Cardiac fibroblast (primary cell): ENCODE measurements around the gene ALG11.
"Not testable (repeated sequence)": the region's sequence is repeated elsewhere in the genome, so short reads cannot be mapped to it uniquely, and the experiment has no call there.

Experiments used
- DNase-seq, 2 donors: peaks; one replicate each; pipeline versions ENCODE4 v3.0.0 to v3.0.0-alpha.2; 2010; ENCODE audit warnings: low read depth in 2 of 2
- H3K4me3 ChIP-seq, 2 donors: replicated peaks in 1 of 2; 1 replicate in 1 of 2; 2 replicates in 1 of 2; pipeline ENCODE4 v1.5.1; 2011; ENCODE audit warnings: low read depth in 2 of 2, low read length in 2 of 2, mild to moderate bottlenecking in 2 of 2, moderate library complexity in 1 of 2
- CTCF ChIP-seq: IDR thresholded peaks from one replicate; pipeline ENCODE4 v1.5.1; 2011; ENCODE audit warnings: low read depth, mild to moderate bottlenecking, low read length, inconsistent platforms

The ALG11 gene

GRCh38 chr13:52048516-52048915 is 36.3 kb downstream of the ALG11 start:
- TF ChIP-seq CTCF = no peak
- H3K4me3 ChIP-seq = no peak overlapping the region
- DNase-seq = peak in 1 of 2 donors; percentile 51

GRCh38 chr13:52051400-52051799 is 39.2 kb downstream of the ALG11 start:
- no peak for DNase-seq
- H3K4me3 ChIP-seq = no peak overlapping the region
- no peak for TF ChIP-seq CTCF

- DNase-seq = peak in 1 of 2 donors; percentile 17
- TF ChIP-seq CTCF = no peak
These were observed 41.3 kb downstream of the ALG11 start for GRCh38 chr13:52053460-52053859.

GRCh38 chr13:52061064-52061463 is 48.9 kb downstream of the ALG11 start:
- not testable (repeated sequence) for H3K4me3 ChIP-seq, DNase-seq

More at GRCh38 chr13:52053460-52053859, 41.3 kb downstream of the ALG11 start:
- no peak overlapping the region for H3K4me3 ChIP-seq

- H3K4me3 ChIP-seq = no peak overlapping the region
- DNase-seq = peak; percentile 1 to 16
- no peak for TF ChIP-seq CTCF
These were observed 49.4 kb downstream of the ALG11 start for GRCh38 chr13:52061587-52061986.

GRCh38 chr13:52067237-52067636 is 55.0 kb downstream of the ALG11 start:
- no peak for TF ChIP-seq CTCF
- peak in 1 of 2 donors; percentile 9 for DNase-seq
- no peak overlapping the region for H3K4me3 ChIP-seq

- DNase-seq = peak; percentile 44 to 61
- TF ChIP-seq CTCF = peak; percentile 24
- no peak overlapping the region for H3K4me3 ChIP-seq
These were observed 58.8 kb downstream of the ALG11 start for GRCh38 chr13:52070929-52071523.
